SK-N-SH treated with all-trans-retinoic acid at 6 μM for 48 hours (cell line): Measurements from ENCODE around the gene HSP90AB1.

Source experiments
- ATAC-seq: fragments of 200-7000 bp; cut with Tn5 transposase; 3 replicates; pipeline ENCODE4 v1.9.1; 2020; ENCODE audit warnings: mild to moderate bottlenecking, moderate library complexity
- ARNTL ChIP-seq: fragments of 450-650 bp; formaldehyde crosslinking; IDR thresholded peaks from 2 replicates; pipeline ENCODE4 v1.5.0; 2020; ENCODE audit warnings: low read depth, mild to moderate bottlenecking, moderate library complexity, borderline replicate concordance
- CREB5 ChIP-seq: fragments of 250-450 bp; sonication (Bioruptor Pico); IDR thresholded peaks from 2 replicates; pipeline ENCODE4 v1.5.1; 2020; ENCODE audit warnings: low read depth, mild to moderate bottlenecking, moderate library complexity
- ESRRG ChIP-seq: fragments of 250-450 bp; sonication (Bioruptor Pico); IDR thresholded peaks from 2 replicates; pipeline ENCODE4 v1.6.1; 2021; ENCODE audit warnings: mild to moderate bottlenecking
- GLIS3 ChIP-seq: fragments of 250-450 bp; sonication (Bioruptor Pico); IDR thresholded peaks from 2 replicates; pipeline ENCODE4 v1.5.0; 2020; ENCODE audit warnings: mild to moderate bottlenecking, moderate library complexity
- ISL1 ChIP-seq: fragments of 250-450 bp; sonication (Bioruptor Pico); IDR thresholded peaks from 2 replicates; pipeline ENCODE4 v2.1.2; 2022; ENCODE audit warnings: mild to moderate bottlenecking, moderate library complexity
- OSR1 ChIP-seq: fragments of 250-450 bp; sonication (Bioruptor Pico); IDR thresholded peaks from 2 replicates; pipeline ENCODE4 v1.8.0; 2022; ENCODE audit warnings: moderate library complexity, mild to moderate bottlenecking, inconsistent platforms
- POU6F1 ChIP-seq: fragments of 250-450 bp; sonication (Bioruptor Pico); IDR thresholded peaks from 2 replicates; pipeline ENCODE4 v1.8.0; 2021; ENCODE audit warnings: low read depth, mild to moderate bottlenecking, moderate library complexity, borderline replicate concordance
- PPARA ChIP-seq: fragments of 250-450 bp; sonication (Bioruptor Pico); IDR thresholded peaks from 2 replicates; pipeline ENCODE4 v1.5.0; 2020; ENCODE audit warnings: mild to moderate bottlenecking, borderline replicate concordance
- SNAI2 ChIP-seq: fragments of 250-450 bp; sonication (Bioruptor Pico); IDR thresholded peaks from 2 replicates; pipeline ENCODE4 v1.5.0; 2020; ENCODE audit warnings: mild to moderate bottlenecking, moderate library complexity
- TCF4 ChIP-seq: fragments of 250-450 bp; sonication (Bioruptor Pico); IDR thresholded peaks from 2 replicates; pipeline ENCODE4 v1.8.0; 2021; ENCODE audit warnings: mild to moderate bottlenecking, moderate library complexity, borderline replicate concordance
- TOX ChIP-seq: fragments of 250-450 bp; sonication (Bioruptor Pico); IDR thresholded peaks from 2 replicates; pipeline ENCODE4 v1.8.0; 2021; ENCODE audit warnings: mild to moderate bottlenecking, moderate library complexity, borderline replicate concordance
- TSHZ2 ChIP-seq: fragments of 250-450 bp; sonication (Bioruptor Pico); IDR thresholded peaks from 2 replicates; pipeline ENCODE4 v1.5.0; 2020; ENCODE audit warnings: mild to moderate bottlenecking, moderate library complexity
- ZC3H10 ChIP-seq: fragments of 250-450 bp; sonication (Bioruptor Pico); IDR thresholded peaks from 2 replicates; pipeline ENCODE4 v1.5.1; 2021; ENCODE audit warnings: mild to moderate bottlenecking, moderate library complexity
- ZFP3 ChIP-seq: fragments of 250-450 bp; sonication (Bioruptor Pico); IDR thresholded peaks from 2 replicates; pipeline ENCODE4 v1.5.0; 2020; ENCODE audit warnings: mild to moderate bottlenecking, moderate library complexity
- ZFP30 ChIP-seq: fragments of 450-650 bp; formaldehyde crosslinking; IDR thresholded peaks from 2 replicates; pipeline ENCODE4 v1.5.0; 2022; ENCODE audit warnings: mild to moderate bottlenecking, moderate library complexity
- ZNF565 ChIP-seq: fragments of 450-650 bp; formaldehyde crosslinking; conservative IDR thresholded peaks from 2 replicates; pipeline ENCODE4 v1.5.0; 2020; ENCODE audit warnings: low read depth, mild to moderate bottlenecking, moderate library complexity
- ZNF8 ChIP-seq: fragments of 450-650 bp; formaldehyde crosslinking; IDR thresholded peaks from 2 replicates; pipeline ENCODE4 v1.5.0; 2020; ENCODE audit warnings: mild to moderate bottlenecking, moderate library complexity
- TF ChIP-seq, protein P1 (sequence below): fragments of 250-450 bp; sonication (Bioruptor Pico); IDR thresholded peaks from 2 replicates; pipeline ENCODE4 v1.5.1; 2021; ENCODE audit warnings: mild to moderate bottlenecking, moderate library complexity
- TF ChIP-seq, protein P2 (sequence below): fragments of 250-450 bp; sonication (Bioruptor Pico); IDR thresholded peaks from 2 replicates; pipeline ENCODE4 v1.8.0; 2020; ENCODE audit warnings: mild to moderate bottlenecking, moderate library complexity, borderline replicate concordance

The HSP90AB1 gene

DNA sequence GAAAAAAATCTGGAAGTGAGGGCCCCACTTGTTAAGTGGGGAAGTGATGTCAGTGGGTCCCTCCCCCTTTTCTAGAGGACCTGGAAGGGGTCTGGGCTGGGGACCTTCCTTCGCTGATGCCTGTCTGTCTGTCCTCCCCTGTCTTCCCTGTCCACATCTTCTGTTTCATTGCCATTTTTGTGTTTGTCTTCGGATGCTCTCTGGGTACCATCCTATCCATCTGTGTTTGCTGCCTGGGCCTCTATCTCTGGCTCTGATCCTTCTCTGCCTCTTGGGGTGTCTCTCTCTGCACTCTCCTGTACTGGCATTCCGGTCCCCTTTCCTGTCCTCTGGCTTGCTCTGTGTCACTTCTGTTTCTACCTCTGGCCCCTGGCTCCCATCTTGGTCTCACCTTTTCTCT, 25.6 kb downstream of the HSP90AB1 start:
- TF ChIP-seq ZNF565 (no peak), ESRRG (no peak), TSHZ2 (CRISPR knock-in tag) (no peak), ZFP3 (CRISPR knock-in tag) (no peak), ZC3H10 (CRISPR knock-in tag) (no peak), OSR1 (CRISPR knock-in tag) (no peak), ZNF8 (no peak)
- ATAC-seq: no peak

DNA sequence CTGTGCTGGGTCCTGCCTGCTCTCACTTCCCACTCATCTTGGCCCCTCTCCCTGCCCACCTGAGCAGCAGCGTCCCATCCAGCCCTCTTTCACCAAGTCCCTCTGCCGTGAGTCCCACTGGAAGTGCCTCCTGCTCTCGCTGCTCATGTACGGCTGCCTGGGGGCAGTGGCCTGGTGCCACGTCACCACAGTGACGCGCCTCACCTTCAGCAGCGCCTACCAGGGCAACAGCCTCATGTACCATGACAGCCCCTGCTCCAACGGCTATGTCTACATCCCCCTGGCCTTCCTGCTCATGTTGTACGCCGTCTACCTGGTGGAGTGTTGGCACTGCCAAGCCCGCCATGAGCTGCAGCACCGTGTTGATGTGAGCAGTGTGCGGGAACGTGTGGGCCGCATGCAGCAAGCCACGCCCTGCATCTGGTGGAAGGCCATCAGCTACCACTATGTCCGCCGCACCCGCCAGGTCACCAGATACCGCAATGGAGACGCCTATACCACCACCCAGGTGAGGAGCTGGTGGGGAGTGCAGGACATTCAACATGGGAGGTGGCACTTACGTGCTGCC, 26.2 kb downstream of the HSP90AB1 start:
- ATAC-seq: no peak
- no peak for TF ChIP-seq ISL1 (CRISPR knock-in tag)
- TF ChIP-seq TOX (CRISPR knock-in tag): no peak
- TF ChIP-seq POU6F1 (CRISPR knock-in tag): no peak
- TF ChIP-seq ZFP3 (CRISPR knock-in tag): no peak
- TF ChIP-seq ZFP30 (CRISPR knock-in tag): no peak
- TF ChIP-seq, protein P1, sequence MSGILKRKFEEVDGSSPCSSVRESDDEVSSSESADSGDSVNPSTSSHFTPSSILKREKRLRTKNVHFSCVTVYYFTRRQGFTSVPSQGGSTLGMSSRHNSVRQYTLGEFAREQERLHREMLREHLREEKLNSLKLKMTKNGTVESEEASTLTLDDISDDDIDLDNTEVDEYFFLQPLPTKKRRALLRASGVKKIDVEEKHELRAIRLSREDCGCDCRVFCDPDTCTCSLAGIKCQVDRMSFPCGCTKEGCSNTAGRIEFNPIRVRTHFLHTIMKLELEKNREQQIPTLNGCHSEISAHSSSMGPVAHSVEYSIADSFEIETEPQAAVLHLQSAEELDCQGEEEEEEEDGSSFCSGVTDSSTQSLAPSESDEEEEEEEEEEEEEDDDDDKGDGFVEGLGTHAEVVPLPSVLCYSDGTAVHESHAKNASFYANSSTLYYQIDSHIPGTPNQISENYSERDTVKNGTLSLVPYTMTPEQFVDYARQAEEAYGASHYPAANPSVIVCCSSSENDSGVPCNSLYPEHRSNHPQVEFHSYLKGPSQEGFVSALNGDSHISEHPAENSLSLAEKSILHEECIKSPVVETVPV (CRISPR knock-in tag): no peak
- no peak for TF ChIP-seq TCF4 (CRISPR knock-in tag)
- no peak for TF ChIP-seq ARNTL
- TF ChIP-seq ZNF565: no peak
- no peak for TF ChIP-seq GLIS3 (CRISPR knock-in tag)
- TF ChIP-seq TSHZ2 (CRISPR knock-in tag): no peak
- TF ChIP-seq ESRRG: no peak
- TF ChIP-seq SNAI2 (CRISPR knock-in tag): no peak
- TF ChIP-seq CREB5 (CRISPR knock-in tag): no peak
- TF ChIP-seq, protein P2, sequence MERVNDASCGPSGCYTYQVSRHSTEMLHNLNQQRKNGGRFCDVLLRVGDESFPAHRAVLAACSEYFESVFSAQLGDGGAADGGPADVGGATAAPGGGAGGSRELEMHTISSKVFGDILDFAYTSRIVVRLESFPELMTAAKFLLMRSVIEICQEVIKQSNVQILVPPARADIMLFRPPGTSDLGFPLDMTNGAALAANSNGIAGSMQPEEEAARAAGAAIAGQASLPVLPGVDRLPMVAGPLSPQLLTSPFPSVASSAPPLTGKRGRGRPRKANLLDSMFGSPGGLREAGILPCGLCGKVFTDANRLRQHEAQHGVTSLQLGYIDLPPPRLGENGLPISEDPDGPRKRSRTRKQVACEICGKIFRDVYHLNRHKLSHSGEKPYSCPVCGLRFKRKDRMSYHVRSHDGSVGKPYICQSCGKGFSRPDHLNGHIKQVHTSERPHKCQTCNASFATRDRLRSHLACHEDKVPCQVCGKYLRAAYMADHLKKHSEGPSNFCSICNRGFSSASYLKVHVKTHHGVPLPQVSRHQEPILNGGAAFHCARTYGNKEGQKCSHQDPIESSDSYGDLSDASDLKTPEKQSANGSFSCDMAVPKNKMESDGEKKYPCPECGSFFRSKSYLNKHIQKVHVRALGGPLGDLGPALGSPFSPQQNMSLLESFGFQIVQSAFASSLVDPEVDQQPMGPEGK (CRISPR knock-in tag): no peak
- TF ChIP-seq PPARA: no peak
- no peak for TF ChIP-seq OSR1 (CRISPR knock-in tag)
